ENCODE results near the gene C1orf35. TPM values are rescaled to one million over a fixed set of nuclear protein-coding genes. Genes with fewer than 3 reads are reported as not detected.

C1orf35 gene
- total RNA-seq (2022; extraction: Qiagen RNA extraction; ENCODE audit: low read depth) = 23.9 to 44.1 TPM (median 41.6 TPM) in 5 replicates

GRCh38 chr1:228102791-228103620, at the start of gene C1orf35:
TSS of gene C1orf35 (minus strand) at chr1:228103325. CDS start at chr1:228103227, 98 bp downstream.

GRCh38 chr1:228149406-228150119, 46.4 kb upstream of the C1orf35 start, which contains the start of gene GJC2:
TSS of gene GJC2 (plus strand) at chr1:228149930. CDS start at chr1:228157759, 7,829 bp downstream.

GRCh38 chr1:228139931-228140723, 37.0 kb upstream of the C1orf35 start, which contains the start of gene GUK1:
TSS of gene GUK1 (plus strand) at chr1:228140279. CDS start at chr1:228140303, 24 bp downstream.

GRCh38 chr1:228109073-228109961, 6.2 kb upstream of the C1orf35 start, which contains the start of gene MRPL55:
TSS of gene MRPL55 (minus strand) at chr1:228109299. CDS start at chr1:228108260, 1,039 bp downstream.

GRCh38 chr1:228082214-228082917, 20.8 kb downstream of the C1orf35 start, which contains the start of gene ARF1:
TSS of gene ARF1 (plus strand) at chr1:228082708. CDS start at chr1:228097115, 14,407 bp downstream.

Other genes starting within 250 kb of the C1orf35 start
- gene WNT9A, start 155.4 kb downstream of the C1orf35 start, total RNA-seq (2022; extraction: Qiagen RNA extraction; ENCODE audit: low read depth) = 4.8 to 10.4 TPM (median 8.0 TPM) in 5 replicates
- 0.08 TPM in 1 of 5 replicates, not detected in the others for gene WNT3A, start 96.3 kb downstream of the C1orf35 start, total RNA-seq (2022; extraction: Qiagen RNA extraction; ENCODE audit: low read depth)
- 333 to 469 TPM (median 450 TPM) in 5 replicates for gene ARF1, start 20.6 kb downstream of the C1orf35 start, total RNA-seq (2022; extraction: Qiagen RNA extraction; ENCODE audit: low read depth)
- gene MRPL55, start 6.0 kb upstream of the C1orf35 start, total RNA-seq (2022; extraction: Qiagen RNA extraction; ENCODE audit: low read depth) = 62.4 to 91.9 TPM (median 80.1 TPM) in 5 replicates
- gene GUK1, start 37.0 kb upstream of the C1orf35 start, total RNA-seq (2022; extraction: Qiagen RNA extraction; ENCODE audit: low read depth) = 102 to 165 TPM (median 156 TPM) in 5 replicates
- 0.24 to 0.66 TPM (median 0.58 TPM) in 5 replicates for gene GJC2, start 46.6 kb upstream of the C1orf35 start, total RNA-seq (2022; extraction: Qiagen RNA extraction; ENCODE audit: low read depth)
- 1.5 to 5.1 TPM (median 4.9 TPM) in 5 replicates for gene IBA57, start 62.5 kb upstream of the C1orf35 start, total RNA-seq (2022; extraction: Qiagen RNA extraction; ENCODE audit: low read depth)
- gene OBSCN, start 104.7 kb upstream of the C1orf35 start, total RNA-seq (2022; extraction: Qiagen RNA extraction; ENCODE audit: low read depth) = 2.3 to 7.6 TPM (median 5.9 TPM) in 5 replicates

Data from A549 treated with ZK216348 at 1 μM for 4 hours (cell line).